SK-N-SH (cell line): ENCODE results near the gene DOCK10. TPM values are rescaled to one million over a fixed set of nuclear protein-coding genes. Genes with fewer than 3 reads are reported as not detected.

ENCODE experiments used
- CTCF ChIA-PET: fragments of 300-600, 350-600 bp; formaldehyde crosslinking; extraction: SDS; loops from one replicate; lab custom pipeline; 2021; lab: Yijun Ruan, JAX
- POLR2A ChIA-PET: fragments of 350-600 bp; sonication (Branson Sonifier 250); formaldehyde crosslinking; extraction: SDS; loops from one replicate; lab custom pipeline; 2020; ENCODE audit warnings: antibody characterized with exemption, inconsistent platforms; lab: Yijun Ruan, JAX
- DNase-seq: peaks from one replicate; pipeline ENCODE4 v3.0.0; 2012
- H2AFZ ChIP-seq: fragments of 200-600 bp; sonication (generic); 2 replicates; pipeline ENCODE4 v1.8.1; 2016; ENCODE audit warnings: antibody characterized with exemption, mild to moderate bottlenecking, low read depth
- H3F3A ChIP-seq: fragments of 200-600 bp; sonication (generic); replicated peaks from 2 replicates; pipeline ENCODE3; 2016; ENCODE audit warnings: antibody characterized with exemption, mild to moderate bottlenecking; ENCODE audit not compliant: insufficient read depth
- H3K27ac ChIP-seq, 2 experiments: fragments of 200-500 bp in 1 of 2; fragments of 200-600 bp in 1 of 2; sonication (Bioruptor generic) in 1 of 2; sonication (generic), shearing (Covaris generic) in 1 of 2; 2 replicates each; pipeline versions ENCODE4 v1.5.1 to v1.6.1; 2014 to 2016; ENCODE audit warnings: low read depth in 2 of 2, inconsistent platforms in 1 of 2, low read length in 1 of 2, mild to moderate bottlenecking in 1 of 2, mixed read lengths in 1 of 2
- H3K27me3 ChIP-seq: fragments of 200-600 bp; sonication (generic), shearing (Covaris generic); 2 replicates; pipeline ENCODE4 v1.6.1; 2016; ENCODE audit warnings: mixed run types; ENCODE audit not compliant: insufficient read depth
- H3K36me3 ChIP-seq, 2 experiments: fragments of 200-500 bp in 1 of 2; fragments of 200-600 bp in 1 of 2; sonication (Bioruptor generic) in 1 of 2; sonication (generic) in 1 of 2; replicated peaks in 1 of 2; 2 replicates each; pipeline versions ENCODE3 to v1.5.1; 2014 to 2016; ENCODE audit warnings: low read length in 1 of 2, mild to moderate bottlenecking in 1 of 2; ENCODE audit not compliant: insufficient read depth in 2 of 2, control insufficient read depth in 1 of 2
- H3K4me1 ChIP-seq, 2 experiments: fragments of 200-500 bp in 1 of 2; fragments of 200-600 bp in 1 of 2; sonication (Bioruptor generic) in 1 of 2; sonication (generic), shearing (Covaris generic) in 1 of 2; 2 replicates each; pipeline versions ENCODE4 v1.5.1 to v1.6.1; 2014 to 2016; ENCODE audit warnings: low read depth in 1 of 2, low read length in 1 of 2, mixed run types in 1 of 2; ENCODE audit not compliant: insufficient read depth in 2 of 2, control insufficient read depth in 1 of 2
- H3K4me2 ChIP-seq: fragments of 200-600 bp; sonication (generic), shearing (Covaris generic); 2 replicates; pipeline ENCODE4 v1.6.1; 2017; ENCODE audit warnings: mixed run types
- H3K4me3 ChIP-seq, 2 experiments: fragments of 200-500 bp in 1 of 2; fragments of 200-600 bp in 1 of 2; sonication (Bioruptor generic) in 1 of 2; sonication (generic), shearing (Covaris generic) in 1 of 2; 2 replicates each; pipeline versions ENCODE4 v1.5.1 to v1.8.1; 2014 to 2016; ENCODE audit warnings: low read depth in 2 of 2, inconsistent platforms in 1 of 2, low read length in 1 of 2, mild to moderate bottlenecking in 1 of 2, mixed read lengths in 1 of 2, moderate library complexity in 1 of 2
- H3K79me2 ChIP-seq: fragments of 200-600 bp; sonication (generic); 2 replicates; pipeline ENCODE4 v1.8.1; 2017; ENCODE audit warnings: mild to moderate bottlenecking; ENCODE audit not compliant: insufficient read depth
- H3K9ac ChIP-seq: fragments of 200-600 bp; sonication (generic); 2 replicates; pipeline ENCODE4 v1.6.1; 2017; ENCODE audit warnings: mixed run types
- H3K9me2 ChIP-seq: fragments of 200-600 bp; sonication (generic); 2 replicates; pipeline ENCODE4 v1.6.1; 2017; ENCODE audit warnings: mixed run types
- H3K9me3 ChIP-seq: fragments of 200-600 bp; sonication (generic); 2 replicates; pipeline ENCODE4 v1.6.1; 2017; ENCODE audit warnings: mixed run types, mild to moderate bottlenecking, moderate library complexity
- H4K20me1 ChIP-seq: fragments of 200-600 bp; sonication (generic); 2 replicates; pipeline ENCODE4 v1.6.1; 2017; ENCODE audit warnings: mild to moderate bottlenecking, mixed run types; ENCODE audit not compliant: insufficient read depth
- CHD2 ChIP-seq: fragments of 150-350 bp; IDR thresholded peaks from 2 replicates; pipeline ENCODE4 v1.6.1; 2018; ENCODE audit warnings: low read length; ENCODE audit not compliant: partially characterized antibody
- ELF1 ChIP-seq: IDR thresholded peaks from 2 replicates; pipeline ENCODE4 v1.4.0; 2012
- EP300 ChIP-seq, 2 experiments: IDR thresholded peaks; 2 replicates each; pipeline versions ENCODE4 v1.4.0 to v1.6.1; 2012; ENCODE audit warnings: borderline replicate concordance in 1 of 2, low read depth in 1 of 2, low read length in 1 of 2
- EZH2phosphoT487 ChIP-seq: fragments of 200-600 bp; sonication (generic); IDR thresholded peaks from 2 replicates; pipeline ENCODE4 v1.6.1; 2017; ENCODE audit warnings: low read depth, mixed run types, mild to moderate bottlenecking, antibody characterized with exemption, moderate library complexity, borderline replicate concordance
- FOXJ3 ChIP-seq: sonication (generic); formaldehyde crosslinking; IDR thresholded peaks from 2 replicates; pipeline ENCODE4 v1.5.1; 2020; ENCODE audit warnings: mild to moderate bottlenecking, missing genetic modification reagents
- FOXM1 ChIP-seq: IDR thresholded peaks from 2 replicates; pipeline ENCODE4 v1.4.0; 2012; ENCODE audit warnings: low read depth, mild to moderate bottlenecking
- GABPA ChIP-seq: IDR thresholded peaks from 2 replicates; pipeline ENCODE4 v1.4.0; 2012; ENCODE audit warnings: low read depth, mild to moderate bottlenecking
- MEF2A ChIP-seq: IDR thresholded peaks from 2 replicates; pipeline ENCODE4 v1.4.0; 2012; ENCODE audit warnings: low read depth, borderline replicate concordance
- MXI1 ChIP-seq: IDR thresholded peaks from 2 replicates; pipeline ENCODE4 v1.6.1; 2012; ENCODE audit warnings: mild to moderate bottlenecking, low read depth, low read length, improper control_type of control experiment
- PBX3 ChIP-seq: IDR thresholded peaks from 2 replicates; pipeline ENCODE4; 2012
- RAD21 ChIP-seq: IDR thresholded peaks from 2 replicates; pipeline ENCODE4 v1.6.1; 2012; ENCODE audit warnings: mild to moderate bottlenecking, low read length
- RXRA ChIP-seq: IDR thresholded peaks from 2 replicates; pipeline ENCODE4 v1.4.0; 2012; ENCODE audit warnings: low read depth, mild to moderate bottlenecking, borderline replicate concordance
- SIN3A ChIP-seq: IDR thresholded peaks from 2 replicates; pipeline ENCODE4 v1.6.1; 2012; ENCODE audit warnings: low read depth, mild to moderate bottlenecking, low read length, moderate library complexity, borderline replicate concordance
- TCF12 ChIP-seq: IDR thresholded peaks from 2 replicates; pipeline ENCODE4 v1.4.0; 2012
- USF1 ChIP-seq: IDR thresholded peaks from 2 replicates; pipeline ENCODE4 v1.4.0; 2012; ENCODE audit warnings: low read depth, borderline replicate concordance
- USF2 ChIP-seq: fragments of 150-350 bp; IDR thresholded peaks from 2 replicates; pipeline ENCODE4 v1.6.1; 2017; ENCODE audit warnings: antibody characterized with exemption, low read length, low read depth, borderline replicate concordance
- YY1 ChIP-seq: IDR thresholded peaks from 2 replicates; pipeline ENCODE4 v1.4.0; 2012; ENCODE audit warnings: low read depth, mild to moderate bottlenecking
- ZBTB33 ChIP-seq: IDR thresholded peaks from 2 replicates; pipeline ENCODE4 v1.4.0; 2012; ENCODE audit warnings: low read depth, borderline replicate concordance
- WGBS: methylation state at CpG from one replicate; pipeline ENCODE4 v1.1.6; 2017; ENCODE audit warnings: low lambda C conversion rate; 5-methylcytosine and 5-hydroxymethylcytosine counted together
- polyA plus RNA-seq, 3 experiments: library from polyadenylated mRNA; depleted of rRNA; stranded (reverse); fragments of >200 nt; gene quantifications; 2 replicates each; pipeline ENCODE4 v1.2.3, GENCODE V29; 2012

DOCK10 gene
- polyA plus RNA-seq, 1 of the 3 experiments (the other 2 are of a cell fraction), result 24.1 TPM

GRCh38 chr2:224736227-224736626 lies 306.0 kb downstream of the DOCK10 start:
- H3K4me1 ChIP-seq, result no peaks in the 10 kb centered on the region
- no peak overlapping the region for H3K4me3 ChIP-seq
- H3K27me3 ChIP-seq, result no peaks in the 10 kb centered on the region
- H3K9me3 ChIP-seq, result no peaks in the 10 kb centered on the region
- no peak overlapping the region for H3K9ac ChIP-seq
- CTCF ChIA-PET, result no interaction called here
- POLR2A ChIA-PET, result no interaction called here
- DNase-seq, result no peak
- no peak overlapping the region for H3K4me2 ChIP-seq
- H3K79me2 ChIP-seq, result no peaks in the 10 kb centered on the region
- no peak overlapping the region for H3K27ac ChIP-seq
- WGBS, result 40% methylated on average over 1 of the region's 1 CpG
- TF ChIP-seq USF2, result no peak
- no peak for TF ChIP-seq RAD21
- no peak for TF ChIP-seq MEF2A
- no peak for TF ChIP-seq SIN3A
- TF ChIP-seq PBX3, result no peak
- TF ChIP-seq EZH2phosphoT487, result no peak
- TF ChIP-seq YY1, result no peak
- TF ChIP-seq ELF1, result no peak
- TF ChIP-seq ZBTB33, result no peak
- no peaks in the 10 kb centered on the region for H4K20me1 ChIP-seq
- no peaks in the 10 kb centered on the region for H3K36me3 ChIP-seq
- H3K9me2 ChIP-seq, result no peaks in the 10 kb centered on the region
- H2AFZ ChIP-seq, result no peak overlapping the region
- H3F3A ChIP-seq, result no peaks in the 10 kb centered on the region

GRCh38 chr2:224734949-224735348 lies 307.3 kb downstream of the DOCK10 start:
- H3K9me2 ChIP-seq, result no peaks in the 10 kb centered on the region
- no peaks in the 10 kb centered on the region for H4K20me1 ChIP-seq
- H3K4me1 ChIP-seq, result no peaks in the 10 kb centered on the region
- CTCF ChIA-PET, result no interaction called here
- no peak overlapping the region for H3K4me2 ChIP-seq
- no peaks in the 10 kb centered on the region for H3F3A ChIP-seq
- H3K27me3 ChIP-seq, result no peaks in the 10 kb centered on the region
- WGBS, result 17% methylated on average over 1 of the region's 1 CpG
- DNase-seq, result no peak
- no peaks in the 10 kb centered on the region for H3K36me3 ChIP-seq
- H3K4me3 ChIP-seq, result no peak overlapping the region
- H3K27ac ChIP-seq, result no peak overlapping the region
- H3K79me2 ChIP-seq, result no peaks in the 10 kb centered on the region
- TF ChIP-seq ELF1, result no peak
- TF ChIP-seq USF2, result no peak
- no peak for TF ChIP-seq SIN3A
- no peak for TF ChIP-seq EP300 (IDR thresholded peaks at IDR 0.05; ENCODE audit: borderline replicate concordance in 1 of 2, low read depth in 1 of 2, low read length in 1 of 2)
- TF ChIP-seq TCF12, result no peak
- no peak for TF ChIP-seq FOXM1
- TF ChIP-seq FOXJ3 (CRISPR knock-in tag), result no peak
- TF ChIP-seq CHD2, result no peak
- no peak for TF ChIP-seq EZH2phosphoT487
- TF ChIP-seq MXI1, result no peak
- no peak for TF ChIP-seq PBX3
- TF ChIP-seq GABPA, result no peak
- no peak for TF ChIP-seq USF1
- TF ChIP-seq RXRA, result no peak
- H3K9me3 ChIP-seq, result no peaks in the 10 kb centered on the region
- POLR2A ChIA-PET, result no interaction called here
- H3K9ac ChIP-seq, result no peak overlapping the region
- H2AFZ ChIP-seq, result no peak overlapping the region
